AG09309 (cell line): ENCODE data around the gene DGKB.

Source experiments
- DNase-seq: peaks from one replicate; pipeline ENCODE4 v3.0.0-alpha.2; 2010; ENCODE audit warnings: low read depth
- H3K4me3 ChIP-seq: 2 replicates; pipeline ENCODE4 v1.5.1; 2011; ENCODE audit warnings: mild to moderate bottlenecking, low read depth, low read length, moderate library complexity; ENCODE audit not compliant: control insufficient read depth
- CTCF ChIP-seq: IDR thresholded peaks from 2 replicates; pipeline ENCODE4 v1.5.1; 2011; ENCODE audit warnings: mild to moderate bottlenecking, low read depth, low read length, inconsistent platforms; ENCODE audit not compliant: insufficient read depth, control insufficient read depth; ENCODE audit errors: missing control alignments

DGKB gene

GRCh38 chr7:14322724-14323123 is 579.8 kb downstream of the DGKB start:
- no peak overlapping the region for H3K4me3 ChIP-seq
- no peak for TF ChIP-seq CTCF
- DNase-seq, result no peak

- TF ChIP-seq CTCF, result no peak
- DNase-seq, result no peak
- no peak overlapping the region for H3K4me3 ChIP-seq
Measured at GRCh38 chr7:14321947-14322346, 580.6 kb downstream of the DGKB start.

- TF ChIP-seq CTCF, result no peak
- no peak for DNase-seq
Measured at GRCh38 chr7:14309432-14309831, 593.1 kb downstream of the DGKB start.

GRCh38 chr7:14305233-14305866 is 597.2 kb downstream of the DGKB start:
- H3K4me3 ChIP-seq, result no peak overlapping the region
- no peak for DNase-seq
- TF ChIP-seq CTCF, result no peak

More at GRCh38 chr7:14309432-14309831, 593.1 kb downstream of the DGKB start:
- H3K4me3 ChIP-seq, result no peak overlapping the region

GRCh38 chr7:14303536-14303935 is 599.0 kb downstream of the DGKB start:
- H3K4me3 ChIP-seq, result no peak overlapping the region
- DNase-seq, result no peak
- no peak for TF ChIP-seq CTCF

GRCh38 chr7:14294637-14295036 is 607.9 kb downstream of the DGKB start:
- H3K4me3 ChIP-seq, result no peak overlapping the region
- no peak for TF ChIP-seq CTCF
- no peak for DNase-seq

- DNase-seq, result no peak
- no peak for TF ChIP-seq CTCF
- no peak overlapping the region for H3K4me3 ChIP-seq
Measured at GRCh38 chr7:14293434-14293833, 609.1 kb downstream of the DGKB start.
